ENCODE results near the gene POLR1G. TPM values are rescaled to one million over a fixed set of nuclear protein-coding genes. Genes with fewer than 3 reads are reported as not detected.

The POLR1G gene
- polyA plus RNA-seq, 3 donors = 0.81 to 1.5 (median 1.1) TPM

DNA sequence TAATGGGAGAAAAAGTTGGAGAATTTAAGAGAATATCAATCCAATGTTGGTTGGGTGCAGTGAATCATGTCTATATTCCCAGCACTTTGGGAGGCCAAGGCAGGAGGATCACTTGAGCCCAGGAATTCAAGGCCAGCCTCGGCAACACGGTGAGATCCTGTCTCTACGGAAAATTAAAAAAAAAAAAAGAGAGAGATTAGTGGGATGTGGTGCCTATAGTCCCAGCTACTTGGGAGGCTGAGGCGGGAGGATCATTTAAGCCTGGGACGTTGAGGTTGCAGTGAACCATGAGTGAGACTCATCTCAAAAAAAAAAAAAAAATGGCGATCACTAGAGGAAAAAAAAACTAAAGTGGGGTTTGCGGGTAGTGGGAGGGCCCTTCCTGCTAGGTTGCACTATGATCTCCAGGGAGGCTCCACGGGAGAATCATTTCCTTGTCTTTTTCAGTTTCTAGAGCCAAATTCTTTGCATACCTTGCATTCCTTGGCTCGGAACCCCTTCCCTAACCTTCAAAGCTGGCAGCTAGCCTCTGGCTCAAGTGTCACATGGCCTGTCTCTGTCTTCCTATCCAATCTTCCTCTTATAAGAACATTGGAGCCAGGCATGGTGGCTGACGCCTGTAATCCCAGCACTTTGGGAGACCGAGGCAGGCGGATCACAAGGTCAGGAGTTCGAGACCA is 30.3 kb upstream of the POLR1G start:
- peaks cover 0 to 5% (median 0%) of the 10 kb centered on the region in 7 donors for H3K9me3 Mint-ChIP-seq
- peak overlapping the region in 1 of 7 donors; percentile 61 for H3K27ac Mint-ChIP-seq

DNA sequence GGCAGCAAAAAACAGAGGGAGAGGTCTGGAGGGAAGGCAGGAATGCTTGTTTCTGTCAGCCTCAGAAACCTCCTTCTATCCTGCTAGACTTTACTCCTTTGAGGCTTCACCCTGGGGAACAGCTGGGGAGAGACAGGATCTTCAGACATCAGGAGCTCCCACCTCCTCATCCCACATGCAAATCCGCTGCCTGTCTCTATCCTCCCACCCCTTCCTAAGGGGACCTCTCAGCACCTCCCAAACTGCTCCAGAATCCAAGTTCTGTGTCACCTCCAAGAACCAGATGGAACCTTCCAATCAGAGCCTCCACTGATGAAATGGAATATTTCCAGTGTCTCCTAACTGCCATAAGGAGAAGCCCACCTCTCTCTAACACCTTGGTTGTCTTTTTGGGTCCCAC is 26.3 kb upstream of the POLR1G start:
- intact Hi-C loops (cut with micrococcal nuclease) = no loop called here
- peaks cover 0 to 14% of the 10 kb centered on the region in 2 donors for H3K4me1 ChIP-seq (ENCODE audit: control insufficient read depth in 1 of 2, insufficient read depth in 2 of 2, low read length in 2 of 2)
- Mint-ChIP-seq H3K4me3 (no peak overlapping the region), H3K9me3 (peaks cover 0 to 5% (median 0%) of the 10 kb centered on the region in 7 donors), H3K36me3 (no peaks in the 10 kb centered on the region), H3K27me3 (ENCODE audit: low read depth in 3 of 3) (peaks cover 12 to 19% (median 16%) of the 10 kb centered on the region in 3 donors), H3K27ac (peak overlapping the region in 1 of 7 donors; percentile 40), H3K4me1 (peaks cover 15% of the 10 kb centered on the region)
- H3K4me2 ChIP-seq (replicated peaks; ENCODE audit: extremely low read depth, low read length, poor library complexity, severe bottlenecking) = no peak overlapping the region
- H3K27ac ChIP-seq (ENCODE audit: low read depth in 1 of 2, low read length in 2 of 2) = no peak overlapping the region
- 100% methylated on average over 1 of the region's 1 CpG for WGBS (ENCODE audit: insufficient coverage)
- H3K27me3 ChIP-seq (ENCODE audit: control insufficient read depth in 2 of 2, insufficient read depth in 2 of 2, low read length in 2 of 2) = peaks cover 3 to 9% of the 10 kb centered on the region in 2 donors
- no peak overlapping the region for H3K4me3 ChIP-seq (replicated peaks in 1 of 3; ENCODE audit: low read depth in 2 of 3, low read length in 3 of 3)
- no peaks in the 10 kb centered on the region for H3K79me2 ChIP-seq (ENCODE audit: insufficient read depth, low read length)
- H3K9me3 ChIP-seq (replicated peaks in 1 of 2; ENCODE audit: control insufficient read depth in 1 of 2, insufficient read depth in 1 of 2, low read length in 2 of 2) = peaks cover 0 to 3% of the 10 kb centered on the region in 2 donors
- TF ChIP-seq, protein P1, sequence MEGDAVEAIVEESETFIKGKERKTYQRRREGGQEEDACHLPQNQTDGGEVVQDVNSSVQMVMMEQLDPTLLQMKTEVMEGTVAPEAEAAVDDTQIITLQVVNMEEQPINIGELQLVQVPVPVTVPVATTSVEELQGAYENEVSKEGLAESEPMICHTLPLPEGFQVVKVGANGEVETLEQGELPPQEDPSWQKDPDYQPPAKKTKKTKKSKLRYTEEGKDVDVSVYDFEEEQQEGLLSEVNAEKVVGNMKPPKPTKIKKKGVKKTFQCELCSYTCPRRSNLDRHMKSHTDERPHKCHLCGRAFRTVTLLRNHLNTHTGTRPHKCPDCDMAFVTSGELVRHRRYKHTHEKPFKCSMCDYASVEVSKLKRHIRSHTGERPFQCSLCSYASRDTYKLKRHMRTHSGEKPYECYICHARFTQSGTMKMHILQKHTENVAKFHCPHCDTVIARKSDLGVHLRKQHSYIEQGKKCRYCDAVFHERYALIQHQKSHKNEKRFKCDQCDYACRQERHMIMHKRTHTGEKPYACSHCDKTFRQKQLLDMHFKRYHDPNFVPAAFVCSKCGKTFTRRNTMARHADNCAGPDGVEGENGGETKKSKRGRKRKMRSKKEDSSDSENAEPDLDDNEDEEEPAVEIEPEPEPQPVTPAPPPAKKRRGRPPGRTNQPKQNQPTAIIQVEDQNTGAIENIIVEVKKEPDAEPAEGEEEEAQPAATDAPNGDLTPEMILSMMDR (IDR thresholded peaks at IDR 0.05) = no peak
- H4K20me1 ChIP-seq (ENCODE audit: insufficient read depth, low read length) = no peaks in the 10 kb centered on the region
- no peaks in the 10 kb centered on the region for H3K36me3 ChIP-seq (replicated peaks in 1 of 2; ENCODE audit: control insufficient read depth in 1 of 2, insufficient read depth in 2 of 2, low read length in 2 of 2)
- no peak for DNase-seq
- no peak overlapping the region for H2AFZ ChIP-seq (ENCODE audit: insufficient read depth, low read depth, low read length, poor library complexity, severe bottlenecking)
- no peak overlapping the region for H3K9ac ChIP-seq (ENCODE audit: insufficient read depth, low read length, poor library complexity, severe bottlenecking)

More for the DNA sequence above, 30.3 kb upstream of the POLR1G start:
- Histone ChIP-seq H3K4me1 (ENCODE audit: control insufficient read depth in 1 of 2, insufficient read depth in 2 of 2, low read length in 2 of 2) (peaks cover under 1 to 14% of the 10 kb centered on the region in 2 donors), H3K4me2 (replicated peaks; ENCODE audit: extremely low read depth, low read length, poor library complexity, severe bottlenecking) (no peak overlapping the region), H3K4me3 (replicated peaks in 1 of 3; ENCODE audit: low read depth in 2 of 3, low read length in 3 of 3) (no peak overlapping the region), H2AFZ (ENCODE audit: insufficient read depth, low read depth, low read length, poor library complexity, severe bottlenecking) (no peak overlapping the region), H3K79me2 (ENCODE audit: insufficient read depth, low read length) (no peaks in the 10 kb centered on the region), H3K9me3 (replicated peaks in 1 of 2; ENCODE audit: control insufficient read depth in 1 of 2, insufficient read depth in 1 of 2, low read length in 2 of 2) (no peaks in the 10 kb centered on the region), H3K27ac (ENCODE audit: low read depth in 1 of 2, low read length in 2 of 2) (no peak overlapping the region), H3K36me3 (replicated peaks in 1 of 2; ENCODE audit: control insufficient read depth in 1 of 2, insufficient read depth in 2 of 2, low read length in 2 of 2) (no peaks in the 10 kb centered on the region), H3K27me3 (ENCODE audit: control insufficient read depth in 2 of 2, insufficient read depth in 2 of 2, low read length in 2 of 2) (no peaks in the 10 kb centered on the region), H4K20me1 (ENCODE audit: insufficient read depth, low read length) (no peaks in the 10 kb centered on the region), H3K9ac (ENCODE audit: insufficient read depth, low read length, poor library complexity, severe bottlenecking) (no peak overlapping the region)
- WGBS (ENCODE audit: insufficient coverage) = 81% methylated on average over 8 of the region's 13 CpGs
- Mint-ChIP-seq H3K4me1 (peaks cover 17% of the 10 kb centered on the region), H3K36me3 (no peaks in the 10 kb centered on the region), H3K27me3 (ENCODE audit: low read depth in 3 of 3) (peaks cover 2 to 11% (median 6%) of the 10 kb centered on the region in 3 donors), H3K4me3 (no peak overlapping the region)
- DNase-seq = no peak
- TF ChIP-seq, protein P1 (IDR thresholded peaks at IDR 0.05) = no peak
- intact Hi-C loops (cut with micrococcal nuclease) = no loop called here
